ENCODE data around the gene OCSTAMP.

The OCSTAMP gene

DNA sequence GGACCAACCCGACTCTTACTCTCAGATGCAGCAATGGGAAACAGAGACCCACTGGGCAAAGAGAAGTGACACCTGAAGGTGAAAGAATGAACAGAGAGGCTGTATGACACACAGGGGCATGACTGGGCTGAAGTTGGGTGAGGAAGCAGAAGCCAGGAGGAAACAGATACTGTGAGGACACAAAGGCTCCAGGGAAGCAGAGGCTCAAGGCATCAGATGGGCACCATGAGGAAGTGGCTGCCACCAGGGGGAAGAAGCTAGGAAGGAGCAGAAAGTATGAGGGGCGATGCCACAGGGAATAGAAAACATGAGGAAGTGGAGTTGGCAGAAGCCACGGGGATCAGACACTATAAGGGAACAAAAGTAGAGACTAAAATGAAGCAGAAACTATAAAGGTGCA, 30.9 kb upstream of the OCSTAMP start:
- TF ChIP-seq CTCF (IDR thresholded peaks at IDR 0.05; ENCODE audit: low read depth, low read length, missing control alignments): no peak
- no peak for DNase-seq (ENCODE audit: low read depth)
- no peak overlapping the region for H3K4me3 ChIP-seq (ENCODE audit: low read depth, low read length)

DNA sequence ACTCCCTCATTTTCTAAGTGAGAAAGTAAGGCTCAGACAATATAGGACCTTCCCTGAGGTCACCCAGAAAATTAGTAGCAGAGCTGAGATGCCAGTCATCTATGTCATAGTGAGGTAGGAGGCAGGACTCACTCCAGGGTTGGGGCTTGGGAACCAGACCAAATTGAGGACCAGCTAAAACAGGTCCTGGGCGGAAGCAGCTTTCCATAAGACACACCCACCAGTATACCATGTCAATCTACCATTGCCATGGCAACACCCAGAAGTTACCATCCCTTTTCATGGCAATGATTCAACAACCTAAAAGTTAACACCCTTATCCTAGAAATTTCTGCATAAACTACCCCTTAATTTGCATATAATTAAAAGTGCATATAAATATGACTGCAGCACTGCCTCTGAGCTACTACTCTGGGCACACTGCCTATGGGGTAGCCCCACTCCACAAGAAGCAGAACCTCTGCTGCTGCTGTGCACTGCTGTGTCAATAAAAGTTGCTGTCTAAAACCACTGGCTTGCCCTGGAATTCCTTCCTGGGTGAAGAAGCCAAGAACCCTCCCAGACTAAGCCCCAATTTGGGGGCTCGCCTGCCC, 30.3 kb upstream of the OCSTAMP start:
- H3K4me3 ChIP-seq (ENCODE audit: low read depth, low read length): no peak overlapping the region
- no peak for TF ChIP-seq CTCF (IDR thresholded peaks at IDR 0.05; ENCODE audit: low read depth, low read length, missing control alignments)
- no peak for DNase-seq (ENCODE audit: low read depth)

DNA sequence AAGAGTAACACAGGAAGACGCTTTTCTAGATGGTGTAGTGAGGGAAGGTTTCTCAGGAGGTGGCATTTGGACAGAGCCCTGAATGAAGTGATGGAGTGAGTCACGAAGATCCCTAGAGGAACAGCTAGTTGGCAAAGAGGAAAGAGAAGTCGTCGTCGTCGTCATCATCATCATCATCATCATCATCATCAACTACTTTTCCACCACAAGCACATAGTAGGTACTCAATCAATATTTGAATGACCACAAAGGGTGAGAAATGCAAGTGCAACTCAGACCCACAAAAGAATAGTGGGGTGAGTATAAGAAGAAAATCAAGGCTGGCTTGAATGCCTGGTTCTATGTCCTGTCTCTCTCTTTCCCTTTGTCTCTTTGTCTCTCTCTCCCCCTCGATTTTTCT, 28.3 kb upstream of the OCSTAMP start:
- H3K4me3 ChIP-seq (ENCODE audit: low read depth, low read length): no peak overlapping the region
- no peak for DNase-seq (ENCODE audit: low read depth)
- TF ChIP-seq CTCF (IDR thresholded peaks at IDR 0.05; ENCODE audit: low read depth, low read length, missing control alignments): no peak

GRCh38 chr20:46576774-46577395, 26.4 kb upstream of the OCSTAMP start:
- TF ChIP-seq CTCF (IDR thresholded peaks at IDR 0.05; ENCODE audit: low read depth, low read length, missing control alignments): no peak

GRCh38 chr20:46575937-46576461, 25.5 kb upstream of the OCSTAMP start:
- no peak for TF ChIP-seq CTCF (IDR thresholded peaks at IDR 0.05; ENCODE audit: low read depth, low read length, missing control alignments)

More at GRCh38 chr20:46576774-46577395, 26.4 kb upstream of the OCSTAMP start:
- no peak for DNase-seq (ENCODE audit: low read depth)
- H3K4me3 ChIP-seq (ENCODE audit: low read depth, low read length): no peak overlapping the region

DNA sequence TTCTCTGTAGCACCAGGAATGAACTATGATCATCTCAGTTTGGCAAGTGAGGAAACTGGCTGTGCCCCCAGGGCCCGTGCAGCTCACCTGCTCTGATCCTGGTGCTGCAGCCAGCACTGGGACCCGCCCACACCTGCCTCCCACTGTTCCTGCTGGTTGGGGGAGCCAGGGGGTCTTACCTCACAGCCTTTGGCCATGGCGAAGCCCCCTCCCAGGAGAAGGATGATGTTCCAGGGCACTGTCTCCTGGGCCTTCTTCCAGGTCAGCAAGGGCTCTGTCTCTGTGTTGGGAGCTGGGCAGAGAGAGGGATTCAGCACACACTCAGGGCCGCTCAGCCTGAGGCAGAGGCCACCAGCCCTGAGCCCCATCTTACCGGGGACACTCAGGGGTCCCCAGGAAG, 24.9 kb upstream of the OCSTAMP start:
- no peak for TF ChIP-seq CTCF (IDR thresholded peaks at IDR 0.05; ENCODE audit: low read depth, low read length, missing control alignments)
- no peak for DNase-seq (ENCODE audit: low read depth)
- no peak overlapping the region for H3K4me3 ChIP-seq (ENCODE audit: low read depth, low read length)

More at GRCh38 chr20:46575937-46576461, 25.5 kb upstream of the OCSTAMP start:
- DNase-seq (ENCODE audit: low read depth): no peak
- no peak overlapping the region for H3K4me3 ChIP-seq (ENCODE audit: low read depth, low read length)

Data from GM12864 (cell line).